ENCODE measurements around the gene CAMK1D. TPM values are rescaled to one million over a fixed set of nuclear protein-coding genes. Genes with fewer than 3 reads are reported as not detected.

CAMK1D gene
- total and polyA plus RNA-seq, 10 of the 15 experiments (the other 5 are each of a cell fraction or from before 2014, with no cell fraction given), result 2.1 to 35.5 (median 14.7) TPM

DNA sequence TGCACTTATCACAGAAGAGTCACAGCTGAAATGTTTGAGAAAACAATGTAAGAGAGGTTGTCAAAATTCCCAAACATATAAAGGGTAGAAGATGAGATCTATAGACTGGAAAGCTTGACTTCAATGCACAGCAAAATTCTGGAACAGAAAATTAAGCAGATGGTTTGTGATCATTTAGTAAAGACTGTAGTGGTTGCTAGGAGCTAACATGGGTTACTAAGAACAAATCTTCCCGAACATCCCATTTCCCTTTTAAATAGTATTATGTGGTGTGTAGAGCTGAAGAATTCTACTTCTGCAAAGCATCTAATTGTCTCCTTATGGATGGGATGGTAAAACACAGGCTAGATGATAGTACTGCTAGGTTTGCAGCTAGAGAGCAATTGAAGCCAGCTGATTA lies 312.3 kb downstream of the CAMK1D start:
- no peak for FAIRE-seq
- Histone ChIP-seq H3K79me2 (ENCODE audit: control insufficient read depth, insufficient read depth, low read length) (no peaks in the 10 kb centered on the region), H3K9ac (ENCODE audit: control insufficient read depth, insufficient read depth, low read length) (no peak overlapping the region), H3K36me3 (ENCODE audit: control insufficient read depth in 2 of 2, insufficient read depth in 2 of 2, low read length in 1 of 2) (peaks cover 0 to 1% of the 10 kb centered on the region in 2 experiments; a peak in 1 of 4 replicates), H3K27me3 (replicated peaks in 1 of 2; ENCODE audit: control insufficient read depth in 2 of 2, insufficient read depth in 2 of 2, low read length in 1 of 2) (no peaks in the 10 kb centered on the region), H4K20me1 (ENCODE audit: control insufficient read depth, insufficient read depth) (no peaks in the 10 kb centered on the region), H3K4me2 (ENCODE audit: control insufficient read depth, insufficient read depth) (no peak overlapping the region), H3K4me1 (ENCODE audit: control insufficient read depth, insufficient read depth, low read length) (no peaks in the 10 kb centered on the region), H3K9me3 (replicated peaks; ENCODE audit: control insufficient read depth, insufficient read depth, low read length) (no peaks in the 10 kb centered on the region), H2AFZ (ENCODE audit: control insufficient read depth, low read depth, low read length) (no peak overlapping the region), H3K4me3 (no peak overlapping the region), H3K27ac (ENCODE audit: control insufficient read depth, insufficient read depth) (no peak overlapping the region)
- intact Hi-C loops (cut with micrococcal nuclease; ENCODE audit: unreplicated experiment), result no loop called here
- RAD21 ChIA-PET (ENCODE audit: unreplicated experiment), result interaction anchor here (0.6 to 1.2 kb wide), 4 partner anchors 13 to 446 kb away, joined by 3 read pairs; no protein-coding TSS in a partner anchor
- POLR2A ChIA-PET, result interaction anchor here (0.7 kb wide), 1 partner anchor 11 kb away, joined by 3 read pairs; no protein-coding TSS in a partner anchor
- DNase-seq (ENCODE audit: low read depth, low spot score), result no peak
- WGBS (ENCODE audit: insufficient coverage, insufficient replicate concordance, low lambda C conversion rate, missing lambda C conversion rate), result 95% methylated on average over 1 of the region's 1 CpG
- no peak for ATAC-seq
- no TSS peak for BruUV-seq (replicated peaks)
- no peak for TF ChIP-seq HDGF (IDR thresholded peaks at IDR 0.05)
- no peak for TF ChIP-seq CBX3 (IDR thresholded peaks at IDR 0.05; ENCODE audit: borderline replicate concordance, low read depth)
- TF ChIP-seq TBL1XR1 (IDR thresholded peaks at IDR 0.05; ENCODE audit: low read depth, low read length), result no peak
- no peak for TF ChIP-seq ASH2L (IDR thresholded peaks at IDR 0.05; ENCODE audit: borderline replicate concordance, low read depth)
- TF ChIP-seq, protein P1, sequence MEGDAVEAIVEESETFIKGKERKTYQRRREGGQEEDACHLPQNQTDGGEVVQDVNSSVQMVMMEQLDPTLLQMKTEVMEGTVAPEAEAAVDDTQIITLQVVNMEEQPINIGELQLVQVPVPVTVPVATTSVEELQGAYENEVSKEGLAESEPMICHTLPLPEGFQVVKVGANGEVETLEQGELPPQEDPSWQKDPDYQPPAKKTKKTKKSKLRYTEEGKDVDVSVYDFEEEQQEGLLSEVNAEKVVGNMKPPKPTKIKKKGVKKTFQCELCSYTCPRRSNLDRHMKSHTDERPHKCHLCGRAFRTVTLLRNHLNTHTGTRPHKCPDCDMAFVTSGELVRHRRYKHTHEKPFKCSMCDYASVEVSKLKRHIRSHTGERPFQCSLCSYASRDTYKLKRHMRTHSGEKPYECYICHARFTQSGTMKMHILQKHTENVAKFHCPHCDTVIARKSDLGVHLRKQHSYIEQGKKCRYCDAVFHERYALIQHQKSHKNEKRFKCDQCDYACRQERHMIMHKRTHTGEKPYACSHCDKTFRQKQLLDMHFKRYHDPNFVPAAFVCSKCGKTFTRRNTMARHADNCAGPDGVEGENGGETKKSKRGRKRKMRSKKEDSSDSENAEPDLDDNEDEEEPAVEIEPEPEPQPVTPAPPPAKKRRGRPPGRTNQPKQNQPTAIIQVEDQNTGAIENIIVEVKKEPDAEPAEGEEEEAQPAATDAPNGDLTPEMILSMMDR (IDR thresholded peaks at IDR 0.05 in 2 of 3, conservative IDR thresholded peaks at IDR 0.05 in 1 of 3; ENCODE audit: control insufficient read depth in 2 of 3, extremely low read depth in 1 of 3, insufficient read depth in 1 of 3, low read depth in 3 of 3, low read length in 3 of 3), result no peak
- TF ChIP-seq, protein P2, sequence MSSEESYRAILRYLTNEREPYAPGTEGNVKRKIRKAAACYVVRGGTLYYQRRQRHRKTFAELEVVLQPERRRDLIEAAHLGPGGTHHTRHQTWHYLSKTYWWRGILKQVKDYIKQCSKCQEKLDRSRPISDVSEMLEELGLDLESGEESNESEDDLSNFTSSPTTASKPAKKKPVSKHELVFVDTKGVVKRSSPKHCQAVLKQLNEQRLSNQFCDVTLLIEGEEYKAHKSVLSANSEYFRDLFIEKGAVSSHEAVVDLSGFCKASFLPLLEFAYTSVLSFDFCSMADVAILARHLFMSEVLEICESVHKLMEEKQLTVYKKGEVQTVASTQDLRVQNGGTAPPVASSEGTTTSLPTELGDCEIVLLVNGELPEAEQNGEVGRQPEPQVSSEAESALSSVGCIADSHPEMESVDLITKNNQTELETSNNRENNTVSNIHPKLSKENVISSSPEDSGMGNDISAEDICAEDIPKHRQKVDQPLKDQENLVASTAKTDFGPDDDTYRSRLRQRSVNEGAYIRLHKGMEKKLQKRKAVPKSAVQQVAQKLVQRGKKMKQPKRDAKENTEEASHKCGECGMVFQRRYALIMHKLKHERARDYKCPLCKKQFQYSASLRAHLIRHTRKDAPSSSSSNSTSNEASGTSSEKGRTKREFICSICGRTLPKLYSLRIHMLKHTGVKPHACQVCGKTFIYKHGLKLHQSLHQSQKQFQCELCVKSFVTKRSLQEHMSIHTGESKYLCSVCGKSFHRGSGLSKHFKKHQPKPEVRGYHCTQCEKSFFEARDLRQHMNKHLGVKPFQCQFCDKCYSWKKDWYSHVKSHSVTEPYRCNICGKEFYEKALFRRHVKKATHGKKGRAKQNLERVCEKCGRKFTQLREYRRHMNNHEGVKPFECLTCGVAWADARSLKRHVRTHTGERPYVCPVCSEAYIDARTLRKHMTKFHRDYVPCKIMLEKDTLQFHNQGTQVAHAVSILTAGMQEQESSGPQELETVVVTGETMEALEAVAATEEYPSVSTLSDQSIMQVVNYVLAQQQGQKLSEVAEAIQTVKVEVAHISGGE (CRISPR knock-in tag; IDR thresholded peaks at IDR 0.05), result no peak
- no peak for TF ChIP-seq POU2F2 (IDR thresholded peaks at IDR 0.05; ENCODE audit: borderline replicate concordance, low read depth, low read length)
- TF ChIP-seq NR2C1 (IDR thresholded peaks at IDR 0.05), result no peak
- no peak for TF ChIP-seq RB1 (IDR thresholded peaks at IDR 0.05; ENCODE audit: borderline replicate concordance)
- TF ChIP-seq, protein P3, sequence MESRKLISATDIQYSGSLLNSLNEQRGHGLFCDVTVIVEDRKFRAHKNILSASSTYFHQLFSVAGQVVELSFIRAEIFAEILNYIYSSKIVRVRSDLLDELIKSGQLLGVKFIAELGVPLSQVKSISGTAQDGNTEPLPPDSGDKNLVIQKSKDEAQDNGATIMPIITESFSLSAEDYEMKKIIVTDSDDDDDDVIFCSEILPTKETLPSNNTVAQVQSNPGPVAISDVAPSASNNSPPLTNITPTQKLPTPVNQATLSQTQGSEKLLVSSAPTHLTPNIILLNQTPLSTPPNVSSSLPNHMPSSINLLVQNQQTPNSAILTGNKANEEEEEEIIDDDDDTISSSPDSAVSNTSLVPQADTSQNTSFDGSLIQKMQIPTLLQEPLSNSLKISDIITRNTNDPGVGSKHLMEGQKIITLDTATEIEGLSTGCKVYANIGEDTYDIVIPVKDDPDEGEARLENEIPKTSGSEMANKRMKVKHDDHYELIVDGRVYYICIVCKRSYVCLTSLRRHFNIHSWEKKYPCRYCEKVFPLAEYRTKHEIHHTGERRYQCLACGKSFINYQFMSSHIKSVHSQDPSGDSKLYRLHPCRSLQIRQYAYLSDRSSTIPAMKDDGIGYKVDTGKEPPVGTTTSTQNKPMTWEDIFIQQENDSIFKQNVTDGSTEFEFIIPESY (IDR thresholded peaks at IDR 0.05), result no peak
- no peak for TF ChIP-seq CREB1 (IDR thresholded peaks at IDR 0.05; ENCODE audit: low read depth)
- no peak for TF ChIP-seq HDAC6 (IDR thresholded peaks at IDR 0.05; ENCODE audit: unreplicated experiment)
- in situ Hi-C loops (cut with MboI), result no loop called here
- SMC1A ChIA-PET (ENCODE audit: uncharacterized antibody, unreplicated experiment), result interaction anchor here (0.8 to 1.3 kb wide), 3 partner anchors 12 to 407 kb away, joined by 3 to 4 read pairs (median 3); no protein-coding TSS in a partner anchor
- CTCF ChIA-PET, result interaction anchor here (0.6 to 2.5 kb wide), 8 partner anchors 15 to 832 kb away, joined by 3 to 13 read pairs (median 3); no protein-coding TSS in a partner anchor

All from GM12878 (cell line).